A673 (cell line): ENCODE results near the gene OFD1. TPM values are rescaled to one million over a fixed set of nuclear protein-coding genes. Genes with fewer than 3 reads are reported as not detected.
A peak's percentile ranks its signal among the peaks of the same experiment; 100 is the strongest.

Experiments used
- BruUV-seq: library from RNA; stranded (reverse); fragments of 400-500 nt; replicated peaks from 2 replicates; lab custom pipeline; 2021; lab: Mats Ljungman, UMichigan
- CTCF ChIA-PET: fragments of 300-600 bp; sonication (Branson Sonifier 250); formaldehyde crosslinking; loops from one replicate; lab custom pipeline; 2022; ENCODE audit warnings: antibody characterized with exemption; lab: Charles Lee
- POLR2A ChIA-PET: fragments of 300-600 bp; sonication (Branson Sonifier 250); formaldehyde crosslinking; loops from one replicate; lab custom pipeline; 2022; ENCODE audit warnings: antibody characterized with exemption; ENCODE audit not compliant: low non-redundant PET; lab: Charles Lee
- DNase-seq: peaks from one replicate; pipeline ENCODE4 v3.0.0-alpha.2; 2015; ENCODE audit warnings: low spot score
- H3K27ac ChIP-seq: fragments of 200-600 bp; sonication (generic); 2 replicates; pipeline ENCODE4 v1.5.1; 2016; ENCODE audit warnings: mixed run types, low read depth, mild to moderate bottlenecking, mixed read lengths, antibody characterized with exemption, low read length; ENCODE audit not compliant: poor library complexity, severe bottlenecking
- H3K27me3 ChIP-seq: fragments of 200-600 bp; sonication (generic); replicated peaks from 2 replicates; pipeline ENCODE4 v1.6.1; 2017; ENCODE audit warnings: mixed run types, low read depth, mild to moderate bottlenecking, mixed read lengths, antibody characterized with exemption, low read length; ENCODE audit not compliant: insufficient read depth, poor library complexity
- H3K36me3 ChIP-seq: fragments of 200-600 bp; sonication (generic); 2 replicates; pipeline ENCODE4 v1.6.1; 2016; ENCODE audit warnings: mixed run types, mild to moderate bottlenecking, mixed read lengths, antibody characterized with exemption, low read length; ENCODE audit not compliant: insufficient read depth, poor library complexity, severe bottlenecking
- H3K4me1 ChIP-seq: fragments of 200-600 bp; sonication (generic); 2 replicates; pipeline ENCODE4 v1.6.1; 2017; ENCODE audit warnings: mixed run types, mild to moderate bottlenecking, mixed read lengths, antibody characterized with exemption, low read length; ENCODE audit not compliant: insufficient read depth, poor library complexity, severe bottlenecking
- H3K4me3 ChIP-seq: fragments of 200-600 bp; sonication (generic); 2 replicates; pipeline ENCODE4 v1.5.1; 2016; ENCODE audit warnings: low read depth, mixed run types, mild to moderate bottlenecking, mixed read lengths, low read length; ENCODE audit not compliant: poor library complexity, severe bottlenecking
- H3K9me3 ChIP-seq: fragments of 200-600 bp; sonication (generic); 2 replicates; pipeline ENCODE4 v1.6.1; 2016; ENCODE audit warnings: mixed run types, low read depth, mild to moderate bottlenecking, mixed read lengths, antibody characterized with exemption, low read length; ENCODE audit not compliant: poor library complexity, severe bottlenecking
- CTCF ChIP-seq: fragments of 300-800, 200-600 bp; sonication (generic); conservative IDR thresholded peaks from 2 replicates; pipeline ENCODE4 v1.5.1; 2017; ENCODE audit warnings: low read depth, mild to moderate bottlenecking, antibody characterized with exemption, low read length, moderate library complexity, mixed read lengths
- EZH2 ChIP-seq: fragments of 200-600 bp; sonication (generic); IDR thresholded peaks from 2 replicates; pipeline ENCODE4 v1.6.1; 2017; ENCODE audit warnings: borderline replicate concordance, low read depth, mild to moderate bottlenecking, mixed read lengths, antibody characterized with exemption, low read length; ENCODE audit not compliant: poor library complexity, severe bottlenecking
- intact Hi-C: fragments of 100-400 bp; cut with micrococcal nuclease; formaldehyde crosslinking; loops from one replicate; pipeline ENCODE4 v1.10.0; 2022; ENCODE audit not compliant: unreplicated experiment
- total RNA-seq: library from RNA; stranded (reverse); gene quantifications from 2 replicates; pipeline ENCODE4 v1.2.3, GENCODE V29; 2021

Gene OFD1
- total RNA-seq, 1 experiment from 2014 or later, result 28.6 TPM

GRCh38 chrX:13687203-13687602, 47.3 kb upstream of the OFD1 start:
- POLR2A ChIA-PET, result no interaction called here
- no TSS peak for BruUV-seq
- no peaks in the 10 kb centered on the region for H3K9me3 ChIP-seq

GRCh38 chrX:13688384-13688957, 46.1 kb upstream of the OFD1 start:
- peak overlapping the region; percentile 82 for H3K4me3 ChIP-seq
- intact Hi-C loops, result no loop called here
- H3K27me3 ChIP-seq, result peaks cover 5% of the 10 kb centered on the region
- no peak for DNase-seq
- no peaks in the 10 kb centered on the region for H3K36me3 ChIP-seq
- no TSS peak for BruUV-seq
- peak overlapping the region; percentile 87 for H3K27ac ChIP-seq
- H3K9me3 ChIP-seq, result no peaks in the 10 kb centered on the region
- CTCF ChIA-PET, result no interaction called here
- TF ChIP-seq EZH2 (no peak), CTCF (no peak)
- POLR2A ChIA-PET, result no interaction called here
- peaks cover 20% of the 10 kb centered on the region for H3K4me1 ChIP-seq

More at GRCh38 chrX:13687203-13687602, 47.3 kb upstream of the OFD1 start:
- peaks cover 7% of the 10 kb centered on the region for H3K4me1 ChIP-seq
- no peak for TF ChIP-seq EZH2
- no peak for TF ChIP-seq CTCF
- CTCF ChIA-PET, result no interaction called here
- no peak for DNase-seq
- intact Hi-C loops, result no loop called here
- no peak overlapping the region for H3K4me3 ChIP-seq
- H3K36me3 ChIP-seq, result no peaks in the 10 kb centered on the region
- peaks cover 5% of the 10 kb centered on the region for H3K27me3 ChIP-seq
- no peak overlapping the region for H3K27ac ChIP-seq

GRCh38 chrX:13688958-13689740, 45.4 kb upstream of the OFD1 start, which contains the start of gene RAB9A:
RAB9A (plus strand) TSS chrX:13689128; CDS start chrX:13708747, 19,619 bp downstream.
- intact Hi-C loops, result no loop called here
- DNase-seq, result peak; percentile 89
- CTCF ChIA-PET, result no interaction called here
- H3K36me3 ChIP-seq, result no peaks in the 10 kb centered on the region
- no TSS peak for BruUV-seq
- TF ChIP-seq CTCF (no peak), EZH2 (no peak)
- peaks cover 5% of the 10 kb centered on the region for H3K27me3 ChIP-seq
- H3K9me3 ChIP-seq, result no peaks in the 10 kb centered on the region
- H3K4me3 ChIP-seq, result peak within 1 kb of the TSS; percentile 82
- peaks cover 25% of the 10 kb centered on the region for H3K4me1 ChIP-seq
- peak within 1 kb of the TSS; percentile 87 for H3K27ac ChIP-seq
- POLR2A ChIA-PET, result interaction anchor here (0.6 kb wide), 1 partner anchor 891 kb away, joined by 4 read pairs; no protein-coding TSS in a partner anchor
